GM12891 (cell line): ENCODE data around the gene USP10.

Source experiments
- PAX5 ChIP-seq: IDR thresholded peaks from 2 replicates; pipeline ENCODE4 v1.6.1; 2011; ENCODE audit warnings: low read length, moderate library complexity, mild to moderate bottlenecking; ENCODE audit not compliant: insufficient read depth, severe bottlenecking
- POLR2A ChIP-seq: IDR thresholded peaks from 2 replicates; pipeline ENCODE4 v1.6.1; 2011; ENCODE audit warnings: low read depth, low read length, control low read depth
- POLR2AphosphoS5 ChIP-seq: IDR thresholded peaks from 2 replicates; pipeline ENCODE4 v1.6.1; 2011; ENCODE audit warnings: low read depth, low read length, control low read depth
- SPI1 ChIP-seq: IDR thresholded peaks from 2 replicates; pipeline ENCODE4 v1.6.1; 2011; ENCODE audit warnings: low read depth, low read length, control low read depth
- TAF1 ChIP-seq: IDR thresholded peaks from 2 replicates; pipeline ENCODE4 v1.6.1; 2011; ENCODE audit warnings: low read depth, low read length, control low read depth

GRCh38 chr16:84773312-84773711 lies 73.5 kb downstream of the USP10 start:
- TF ChIP-seq POLR2AphosphoS5 (no peak), POLR2A (no peak), SPI1 (no peak), TAF1 (no peak), PAX5 (no peak)
